Measurements from ENCODE around the gene HP.

DNA sequence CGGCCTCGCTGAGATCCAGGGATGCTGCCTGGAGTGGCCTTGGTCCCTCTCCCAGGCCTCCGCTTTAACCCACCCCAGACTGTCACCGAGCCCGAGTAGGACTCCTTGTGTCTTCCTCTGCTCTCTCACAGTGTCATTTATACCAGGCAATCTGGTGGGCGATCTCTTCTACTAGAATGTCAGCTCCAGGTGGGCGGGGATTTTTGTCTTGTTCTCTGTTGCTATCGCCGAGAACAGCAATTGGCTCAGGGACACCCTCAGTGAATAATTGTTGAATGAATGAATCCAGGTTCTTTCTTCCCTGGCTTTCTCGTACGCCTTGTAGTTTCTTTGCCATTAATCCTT, 39.9 kb downstream of the HP start:
- TF ChIP-seq CTCF (conservative IDR thresholded peaks at IDR 0.05 in 1 of 2, IDR thresholded peaks at IDR 0.05 in 1 of 2; ENCODE audit: extremely low read depth in 1 of 2, insufficient read depth in 1 of 2, low read depth in 1 of 2, low read length in 2 of 2) (no peak), EZH2 (IDR thresholded peaks at IDR 0.05; ENCODE audit: borderline replicate concordance, low read length) (no peak)
